ENCODE measurements around the gene MRC2.
A peak's percentile ranks its signal among the peaks of the same experiment; 100 is the strongest.

MRC2 gene

GRCh38 chr17:62705156-62705777 is 77.8 kb downstream of the MRC2 start:
- peaks cover 0 to 1% of the 10 kb centered on the region in 2 donors for H3K9me3 Mint-ChIP-seq
- H3K36me3 Mint-ChIP-seq: no peaks in the 10 kb centered on the region
- H3K4me3 Mint-ChIP-seq: peak overlapping the region; percentile 10 to 65
- H3K27me3 Mint-ChIP-seq: peaks cover 11 to 21% of the 10 kb centered on the region in 2 donors
- DNase-seq (no peak), ATAC-seq (replicated peaks) (no peak)
- peak overlapping the region; percentile 14 for H3K27ac Mint-ChIP-seq
- peaks cover 3 to 5% of the 10 kb centered on the region in 2 donors for H3K4me1 Mint-ChIP-seq

DNA sequence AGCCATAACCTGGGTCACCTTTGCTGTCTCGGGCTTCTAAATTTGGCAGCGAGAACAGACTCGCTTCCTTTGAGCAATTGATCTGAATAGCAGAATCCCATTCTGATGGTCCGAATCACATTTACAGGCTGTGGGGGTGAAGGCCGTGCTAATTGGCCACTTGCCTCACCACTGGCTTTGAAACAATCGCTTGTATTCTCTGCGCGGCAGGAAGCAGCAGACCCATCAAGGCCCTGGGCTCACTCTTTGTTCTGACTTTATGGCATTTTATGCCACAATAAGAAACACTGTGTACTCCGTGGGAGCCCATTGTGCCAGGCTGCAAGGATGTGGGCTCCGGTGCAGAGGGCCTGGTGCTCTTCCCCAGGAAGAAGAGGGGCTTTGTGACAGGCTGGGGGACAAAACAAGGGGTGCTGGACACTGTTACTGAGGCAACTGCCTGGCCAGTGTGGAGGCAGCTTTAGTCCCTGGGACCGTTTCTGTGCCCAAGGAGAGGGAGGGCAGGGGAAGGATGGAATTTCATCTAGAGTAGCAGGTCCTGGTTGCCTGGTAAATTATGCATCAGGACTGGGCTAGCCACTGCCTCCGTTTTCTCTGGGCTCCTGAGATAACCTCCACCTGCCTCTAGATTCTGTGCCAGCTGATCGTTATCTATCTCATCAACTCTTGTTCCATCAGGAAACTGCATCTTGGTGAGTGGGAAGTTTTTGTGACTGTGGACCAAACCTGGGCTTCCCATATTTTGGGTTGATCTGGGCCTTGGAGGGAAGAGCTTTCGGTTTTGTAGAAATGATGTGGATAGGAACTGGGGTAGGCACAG is 78.5 kb downstream of the MRC2 start:
- Mint-ChIP-seq H3K36me3 (no peaks in the 10 kb centered on the region), H3K4me3 (no peak overlapping the region), H3K27me3 (peaks cover 11 to 21% of the 10 kb centered on the region in 2 donors), H3K27ac (no peak overlapping the region), H3K9me3 (peaks cover 0 to 1% of the 10 kb centered on the region in 2 donors), H3K4me1 (peaks cover 3 to 5% of the 10 kb centered on the region in 2 donors)
- no peak for DNase-seq
- ATAC-seq (replicated peaks): no peak

DNA sequence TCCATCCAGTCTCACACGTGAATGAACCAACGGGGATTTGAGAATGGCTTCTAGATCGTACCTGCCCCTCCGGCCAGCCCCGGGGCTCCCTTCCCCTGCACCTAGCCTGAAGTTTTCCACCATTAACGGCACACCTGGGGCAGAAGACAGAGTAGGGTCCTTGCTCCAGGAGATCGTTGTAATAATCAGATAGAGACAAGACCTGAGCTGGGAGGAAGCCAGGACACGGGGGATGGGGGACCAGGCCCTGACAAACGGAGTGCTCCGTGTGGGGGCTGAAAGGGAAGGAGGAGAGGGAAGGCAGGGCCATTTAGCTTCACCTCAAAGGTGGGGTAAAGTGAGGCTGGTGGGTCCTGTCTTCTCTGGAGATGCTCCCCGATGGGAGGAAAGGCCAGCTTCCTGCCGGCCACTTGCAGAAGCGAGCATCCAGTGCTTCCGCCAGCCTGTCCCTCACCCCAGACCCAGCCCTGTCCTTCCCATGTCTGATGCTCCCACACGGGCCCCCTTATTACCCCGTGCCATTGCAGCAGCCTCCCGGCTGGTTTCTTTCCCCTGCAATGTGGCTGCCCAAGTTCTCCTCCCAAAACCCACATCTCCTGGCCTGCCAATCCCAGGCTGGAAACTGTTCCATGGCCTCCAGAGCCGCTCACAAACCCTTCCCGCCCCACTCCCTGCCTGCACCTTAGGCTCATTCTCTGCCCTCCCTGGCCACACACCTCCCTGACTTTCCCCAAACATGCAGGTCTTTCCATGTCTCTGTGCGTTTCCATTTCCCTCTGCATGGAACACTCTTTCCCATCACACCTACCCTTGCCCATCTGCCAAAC is 79.3 kb downstream of the MRC2 start:
- no peak for DNase-seq
- no peak for ATAC-seq (replicated peaks)
- Mint-ChIP-seq H3K27me3 (peaks cover 11 to 21% of the 10 kb centered on the region in 2 donors), H3K27ac (no peak overlapping the region), H3K4me3 (no peak overlapping the region), H3K9me3 (peaks cover 0 to 1% of the 10 kb centered on the region in 2 donors), H3K36me3 (no peaks in the 10 kb centered on the region), H3K4me1 (peaks cover 3 to 5% of the 10 kb centered on the region in 2 donors)

DNA sequence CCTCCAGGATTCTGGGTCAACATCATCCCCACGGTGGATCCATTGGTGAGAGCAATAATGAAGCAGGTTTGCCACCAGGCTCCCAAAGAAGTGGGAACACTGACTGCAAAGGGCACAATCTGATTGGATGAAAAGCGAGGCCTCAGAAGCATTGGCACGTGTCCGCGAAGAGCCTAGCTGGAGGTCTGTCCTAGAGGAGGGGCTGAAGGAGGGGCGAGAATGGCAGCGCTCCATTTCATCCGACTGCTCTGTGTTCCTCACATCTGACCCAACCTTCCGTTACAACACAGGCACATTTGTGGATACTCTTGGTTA is 79.9 kb downstream of the MRC2 start:
- peaks cover 11 to 21% of the 10 kb centered on the region in 2 donors for H3K27me3 Mint-ChIP-seq
- H3K36me3 Mint-ChIP-seq: no peaks in the 10 kb centered on the region
- peaks cover 3 to 5% of the 10 kb centered on the region in 2 donors for H3K4me1 Mint-ChIP-seq
- H3K27ac Mint-ChIP-seq: no peak overlapping the region
- DNase-seq (no peak), ATAC-seq (replicated peaks) (no peak)
- no peak overlapping the region for H3K4me3 Mint-ChIP-seq
- peaks cover 0 to 1% of the 10 kb centered on the region in 2 donors for H3K9me3 Mint-ChIP-seq

DNA sequence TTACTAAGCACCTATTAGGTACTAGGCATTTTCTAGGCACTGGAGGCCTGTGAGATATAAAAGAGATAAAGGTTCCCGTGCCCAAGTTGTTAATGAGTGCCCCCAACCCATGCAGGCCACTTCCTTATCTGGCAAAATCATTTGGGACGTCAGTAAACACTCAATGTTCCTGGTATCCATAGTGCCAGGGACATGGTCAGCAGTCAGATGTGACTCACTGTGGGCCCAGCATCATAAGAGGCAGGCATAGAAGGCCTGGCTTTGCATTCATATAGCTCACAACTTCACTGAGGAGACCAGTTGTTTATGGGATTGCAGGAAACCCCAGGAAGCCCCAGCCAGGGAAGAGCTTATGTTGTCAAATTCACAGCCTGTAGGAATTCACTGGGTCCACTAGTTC is 81.1 kb downstream of the MRC2 start:
- Mint-ChIP-seq H3K27me3 (peaks cover 5 to 24% of the 10 kb centered on the region in 2 donors), H3K4me3 (no peak overlapping the region), H3K9me3 (peaks cover 0 to 1% of the 10 kb centered on the region in 2 donors), H3K27ac (no peak overlapping the region), H3K36me3 (no peaks in the 10 kb centered on the region), H3K4me1 (peaks cover 1 to 2% of the 10 kb centered on the region in 2 donors)
- ATAC-seq (replicated peaks) (no peak), DNase-seq (no peak)

DNA sequence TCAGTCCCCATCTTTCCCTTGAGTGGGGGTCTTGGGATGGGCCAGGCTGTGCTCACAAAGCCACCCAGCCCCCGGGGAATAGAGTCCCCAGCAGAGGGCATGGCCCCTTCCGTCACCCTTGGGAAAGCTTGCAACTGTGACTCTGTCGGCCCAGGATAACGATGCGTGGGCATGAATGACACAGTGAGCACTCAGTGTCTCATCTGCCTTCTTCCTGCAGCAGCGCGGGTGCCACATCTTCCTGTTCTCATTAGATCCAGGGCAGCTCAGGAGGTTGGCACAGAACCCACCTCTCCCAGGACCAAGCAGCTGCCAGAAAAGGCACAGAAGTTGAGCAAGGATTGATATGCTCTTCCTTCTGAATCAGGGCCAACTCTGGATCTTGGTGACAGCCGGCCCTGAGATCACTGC is 84.7 kb downstream of the MRC2 start:
- H3K27ac Mint-ChIP-seq: no peak overlapping the region
- H3K4me3 Mint-ChIP-seq: no peak overlapping the region
- H3K36me3 Mint-ChIP-seq: no peaks in the 10 kb centered on the region
- DNase-seq (no peak), ATAC-seq (replicated peaks) (no peak)
- H3K4me1 Mint-ChIP-seq: no peaks in the 10 kb centered on the region
- peaks cover 3 to 7% of the 10 kb centered on the region in 2 donors for H3K27me3 Mint-ChIP-seq
- H3K9me3 Mint-ChIP-seq: peaks cover 0 to 1% of the 10 kb centered on the region in 2 donors

GRCh38 chr17:62713086-62713881 is 85.8 kb downstream of the MRC2 start:
- peaks cover 6 to 9% of the 10 kb centered on the region in 2 donors for H3K4me1 Mint-ChIP-seq
- DNase-seq: no peak
- H3K27me3 Mint-ChIP-seq: peaks cover 6 to 11% of the 10 kb centered on the region in 2 donors
- no peaks in the 10 kb centered on the region for H3K36me3 Mint-ChIP-seq
- no peak overlapping the region for H3K27ac Mint-ChIP-seq
- H3K4me3 Mint-ChIP-seq: no peak overlapping the region
- no peak for ATAC-seq (replicated peaks)
- H3K9me3 Mint-ChIP-seq: peaks cover 0 to under 1% of the 10 kb centered on the region in 2 donors

GRCh38 chr17:62714016-62714777 is 86.7 kb downstream of the MRC2 start:
- Mint-ChIP-seq H3K27me3 (peaks cover 6 to 11% of the 10 kb centered on the region in 2 donors), H3K9me3 (no peaks in the 10 kb centered on the region), H3K27ac (no peak overlapping the region), H3K4me3 (no peak overlapping the region), H3K36me3 (no peaks in the 10 kb centered on the region), H3K4me1 (peaks cover 8 to 17% of the 10 kb centered on the region in 2 donors)
- DNase-seq (no peak), ATAC-seq (replicated peaks) (no peak)

DNA sequence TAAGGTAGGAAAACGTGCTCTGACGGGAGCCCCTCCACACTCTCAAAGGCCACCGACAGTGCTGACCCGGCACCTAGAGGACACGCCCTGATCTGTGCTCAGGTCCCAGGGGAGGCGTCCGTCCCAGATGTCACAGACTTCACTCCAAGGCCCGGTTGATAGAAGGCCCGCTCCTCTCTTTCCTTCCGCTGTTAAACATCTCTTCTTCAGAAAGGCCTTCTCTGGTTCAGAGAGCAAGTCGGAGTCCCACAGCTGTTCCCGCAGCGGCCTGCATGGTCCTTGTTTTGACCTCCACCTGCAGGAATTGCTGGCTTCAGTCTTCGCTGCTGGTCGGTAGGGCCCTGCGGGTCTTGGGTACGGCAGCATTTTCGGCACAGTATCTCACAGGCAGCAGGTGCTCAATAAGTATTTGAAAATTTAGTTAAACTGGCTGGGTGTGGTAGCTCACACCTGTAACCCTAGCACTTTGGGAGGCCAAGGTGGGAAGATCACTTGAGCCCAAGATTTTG is 88.5 kb downstream of the MRC2 start:
- DNase-seq: no peak
- Mint-ChIP-seq H3K27ac (no peak overlapping the region), H3K36me3 (peaks cover 7 to 8% of the 10 kb centered on the region in 2 donors), H3K27me3 (peaks cover 11% of the 10 kb centered on the region in 2 donors), H3K4me1 (peaks cover 21 to 32% of the 10 kb centered on the region in 2 donors), H3K9me3 (peaks cover 4 to 7% of the 10 kb centered on the region in 2 donors), H3K4me3 (no peak overlapping the region)
- no peak for ATAC-seq (replicated peaks)

GRCh38 chr17:62716834-62717588 is 89.5 kb downstream of the MRC2 start:
- no peak overlapping the region for H3K4me3 Mint-ChIP-seq
- H3K4me1 Mint-ChIP-seq: peaks cover 21 to 37% of the 10 kb centered on the region in 2 donors
- ATAC-seq (replicated peaks) (no peak), DNase-seq (no peak)
- H3K36me3 Mint-ChIP-seq: peaks cover 7 to 8% of the 10 kb centered on the region in 2 donors
- H3K9me3 Mint-ChIP-seq: peaks cover 4 to 7% of the 10 kb centered on the region in 2 donors
- peaks cover 11% of the 10 kb centered on the region in 2 donors for H3K27me3 Mint-ChIP-seq
- no peak overlapping the region for H3K27ac Mint-ChIP-seq

GRCh38 chr17:62717589-62717855 is 90.1 kb downstream of the MRC2 start:
- H3K9me3 Mint-ChIP-seq: peaks cover 4 to 7% of the 10 kb centered on the region in 2 donors
- H3K27me3 Mint-ChIP-seq: peaks cover 11% of the 10 kb centered on the region in 2 donors
- DNase-seq (no peak), ATAC-seq (replicated peaks) (no peak)
- H3K4me3 Mint-ChIP-seq: no peak overlapping the region
- peaks cover 21 to 42% of the 10 kb centered on the region in 2 donors for H3K4me1 Mint-ChIP-seq
- peaks cover 7 to 8% of the 10 kb centered on the region in 2 donors for H3K36me3 Mint-ChIP-seq
- no peak overlapping the region for H3K27ac Mint-ChIP-seq

DNA sequence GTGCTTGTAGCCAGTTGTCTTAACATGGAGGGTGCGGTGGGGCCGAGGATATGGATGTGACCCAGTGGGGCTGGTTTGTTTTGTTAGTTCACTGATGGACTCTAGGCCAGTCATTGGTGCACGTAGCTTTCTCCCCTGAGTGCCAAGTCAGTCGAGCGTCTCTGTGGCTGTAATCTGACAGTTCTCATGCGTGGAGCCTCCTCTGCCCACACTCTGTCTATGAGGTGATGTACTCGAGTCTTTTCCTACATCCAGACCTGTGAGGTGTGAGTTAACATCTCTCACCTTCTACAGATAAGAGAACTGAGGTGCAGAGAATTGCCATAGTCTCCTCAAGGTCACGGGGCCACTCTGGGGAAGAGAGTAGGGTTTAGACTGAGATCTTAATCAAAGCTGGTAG is 90.4 kb downstream of the MRC2 start:
- Mint-ChIP-seq H3K27ac (no peak overlapping the region), H3K36me3 (peaks cover 7 to 8% of the 10 kb centered on the region in 2 donors), H3K27me3 (peaks cover 11% of the 10 kb centered on the region in 2 donors), H3K4me1 (peaks cover 21 to 46% of the 10 kb centered on the region in 2 donors), H3K4me3 (no peak overlapping the region), H3K9me3 (peaks cover 4 to 7% of the 10 kb centered on the region in 2 donors)
- ATAC-seq (replicated peaks) (peak in 1 of 2 donors; percentile 26), DNase-seq (no peak)
